Gastrocnemius medialis (tissue), 4 donors: Measurements from ENCODE around the gene PPEF1.

Source experiments
- CTCF ChIP-seq, 5 experiments: fragments of 450-650 bp in 3 of 5; fragments of 200-600 bp in 2 of 5; sonication (generic) in 2 of 5; IDR thresholded peaks in 4 of 5; conservative IDR thresholded peaks in 1 of 5; 1 replicate in 4 of 5; 2 replicates in 1 of 5; pipeline ENCODE4 v1.5.1; 2016 to 2019; ENCODE audit warnings: antibody characterized with exemption in 5 of 5, mild to moderate bottlenecking in 3 of 5, moderate library complexity in 3 of 5
- POLR2A ChIP-seq, 2 donors: fragments of 450-650 bp; IDR thresholded peaks; one replicate each; pipeline ENCODE4 v1.6.1; 2017; ENCODE audit warnings: antibody characterized with exemption in 2 of 2, mild to moderate bottlenecking in 2 of 2, moderate library complexity in 2 of 2

DNA sequence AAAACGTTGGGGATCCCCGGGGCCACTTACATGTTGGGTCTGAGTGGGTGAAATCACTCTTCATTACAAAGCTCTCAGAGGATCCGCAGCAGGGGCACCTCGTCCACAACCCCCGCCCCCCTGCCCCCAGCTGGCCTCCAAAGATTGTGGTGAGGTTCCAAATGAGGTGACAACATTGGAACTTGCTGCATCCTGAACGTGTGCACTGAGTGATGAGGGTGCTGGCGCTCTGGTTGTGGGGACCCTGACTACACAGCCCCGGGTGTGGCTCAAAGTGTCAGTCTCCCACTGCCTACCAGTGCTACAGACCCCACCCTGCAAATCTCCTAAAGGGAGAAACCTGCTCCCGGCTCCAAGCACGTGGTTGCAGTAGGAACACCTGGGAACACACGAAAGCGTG, 164.5 kb downstream of the PPEF1 start:
- TF ChIP-seq CTCF (IDR thresholded peaks at IDR 0.05 in 4 of 5, conservative IDR thresholded peaks at IDR 0.05 in 1 of 5) = no peak
- no peak for TF ChIP-seq POLR2A (IDR thresholded peaks at IDR 0.05)
